ENCODE results near the gene SHF.
A peak's percentile ranks its signal among the peaks of the same experiment; 100 is the strongest.
"Not testable (repeated sequence)": the region's sequence is repeated elsewhere in the genome, so short reads cannot be mapped to it uniquely, and the experiment has no call there.

SHF gene

GRCh38 chr15:45143056-45143455, 44.7 kb downstream of the SHF start:
- FAIRE-seq = no peak

GRCh38 chr15:45141386-45141785, 46.4 kb downstream of the SHF start:
- FAIRE-seq = no peak

GRCh38 chr15:45140557-45141250, 47.1 kb downstream of the SHF start:
- FAIRE-seq = no peak

- FAIRE-seq = no peak
Observed at GRCh38 chr15:45139770-45140169, 48.0 kb downstream of the SHF start.

- no peak for FAIRE-seq
Observed at GRCh38 chr15:45138814-45139765, 48.7 kb downstream of the SHF start.

- FAIRE-seq = no peak
Observed at GRCh38 chr15:45137703-45138102, 50.1 kb downstream of the SHF start.

- no peak for FAIRE-seq
Observed at GRCh38 chr15:45136378-45136764, 51.4 kb downstream of the SHF start.

- FAIRE-seq = not testable (repeated sequence)
Observed at GRCh38 chr15:45135705-45136377, 51.9 kb downstream of the SHF start.

- FAIRE-seq = no peak
Observed at GRCh38 chr15:45134682-45135604, 52.8 kb downstream of the SHF start.

GRCh38 chr15:45134046-45134445, 53.7 kb downstream of the SHF start:
- FAIRE-seq = no peak

- FAIRE-seq = no peak
Observed at GRCh38 chr15:45133561-45133920, 54.2 kb downstream of the SHF start.

GRCh38 chr15:45132844-45133560, 54.8 kb downstream of the SHF start:
- no peak for FAIRE-seq

- FAIRE-seq = no peak
Observed at GRCh38 chr15:45131510-45131909, 56.3 kb downstream of the SHF start.

- FAIRE-seq = no peak
Observed at GRCh38 chr15:45130291-45131000, 57.3 kb downstream of the SHF start.

- FAIRE-seq = no peak
Observed at GRCh38 chr15:45129651-45130129, 58.1 kb downstream of the SHF start, which contains the start of the genes DUOX1 and DUOXA1. Gene DUOX1 (plus strand): TSS chr15:45129994. CDS start chr15:45131967, 1,973 bp downstream. Gene DUOXA1 (minus strand): TSS chr15:45129879. CDS start chr15:45123014, 6,865 bp downstream.

- FAIRE-seq = no peak
Observed at GRCh38 chr15:45128971-45129639, 58.7 kb downstream of the SHF start.

GRCh38 chr15:45126535-45127158, 61.1 kb downstream of the SHF start:
- peak; percentile 60 for FAIRE-seq

GRCh38 chr15:45123397-45123796, 64.4 kb downstream of the SHF start:
- no peak for FAIRE-seq

GRCh38 chr15:45122719-45123118, 65.0 kb downstream of the SHF start:
- no peak for FAIRE-seq

Data from G401.6 (cell line).